SH-SY5Y (cell line): ENCODE data around the gene ANKLE1.

Experiments used
- GATA2 ChIP-seq: IDR thresholded peaks from 2 replicates; pipeline ENCODE4 v1.6.1; 2011; ENCODE audit warnings: mild to moderate bottlenecking, low read depth, low read length
- GATA3 ChIP-seq: IDR thresholded peaks from 2 replicates; pipeline ENCODE4 v1.6.1; 2011; ENCODE audit warnings: low read depth, mild to moderate bottlenecking, low read length, moderate library complexity

GRCh38 chr19:17256130-17256529, 25.6 kb upstream of the ANKLE1 start:
- TF ChIP-seq GATA2 (no peak), GATA3 (no peak)
